ENCODE results near the gene DNAH1.

Gene DNAH1

GRCh38 chr3:52322466-52322865 is 6.3 kb downstream of the DNAH1 start:
- no peak for TF ChIP-seq CTCF (conservative IDR thresholded peaks at IDR 0.05; ENCODE audit: low read depth, low read length)

GRCh38 chr3:52323526-52324295 is 7.6 kb downstream of the DNAH1 start:
- no peak for TF ChIP-seq CTCF (conservative IDR thresholded peaks at IDR 0.05; ENCODE audit: low read depth, low read length)
- H3K4me3 ChIP-seq (ENCODE audit: low read length): no peak overlapping the region
- DNase-seq (ENCODE audit: low read depth): no peak

More at GRCh38 chr3:52322466-52322865, 6.3 kb downstream of the DNAH1 start:
- DNase-seq (ENCODE audit: low read depth): no peak
- H3K4me3 ChIP-seq (ENCODE audit: low read length): no peak overlapping the region

GRCh38 chr3:52324676-52325075 is 8.6 kb downstream of the DNAH1 start:
- no peak for DNase-seq (ENCODE audit: low read depth)
- H3K4me3 ChIP-seq (ENCODE audit: low read length): no peak overlapping the region
- TF ChIP-seq CTCF (conservative IDR thresholded peaks at IDR 0.05; ENCODE audit: low read depth, low read length): no peak

- no peak for DNase-seq (ENCODE audit: low read depth)
- no peak overlapping the region for H3K4me3 ChIP-seq (ENCODE audit: low read length)
- TF ChIP-seq CTCF (conservative IDR thresholded peaks at IDR 0.05; ENCODE audit: low read depth, low read length): no peak
Observed at GRCh38 chr3:52325686-52326085, 9.6 kb downstream of the DNAH1 start.

- H3K4me3 ChIP-seq (ENCODE audit: low read length): no peak overlapping the region
- no peak for DNase-seq (ENCODE audit: low read depth)
- no peak for TF ChIP-seq CTCF (conservative IDR thresholded peaks at IDR 0.05; ENCODE audit: low read depth, low read length)
Observed at GRCh38 chr3:52326976-52327375, 10.9 kb downstream of the DNAH1 start.

GRCh38 chr3:52327486-52328290 is 11.6 kb downstream of the DNAH1 start:
- no peak overlapping the region for H3K4me3 ChIP-seq (ENCODE audit: low read length)
- DNase-seq (ENCODE audit: low read depth): no peak
- TF ChIP-seq CTCF (conservative IDR thresholded peaks at IDR 0.05; ENCODE audit: low read depth, low read length): no peak

Data from retinal pigment epithelial cell (primary cell).